Choroid plexus epithelial cell (primary cell): Measurements from ENCODE around the gene IL23R.
A peak's percentile ranks its signal among the peaks of the same experiment; 100 is the strongest.

ENCODE experiments used
- DNase-seq: peaks from one replicate; pipeline ENCODE4 v3.0.0-alpha.2; 2010; ENCODE audit warnings: low read depth
- H3K4me3 ChIP-seq: 2 replicates; pipeline ENCODE4 v1.5.1; 2011; ENCODE audit warnings: low read depth, mild to moderate bottlenecking, control low read depth, low read length, moderate library complexity
- CTCF ChIP-seq: conservative IDR thresholded peaks from 2 replicates; pipeline ENCODE4 v1.5.1; 2011; ENCODE audit warnings: low read depth, mild to moderate bottlenecking, control low read depth, inconsistent platforms, low read length, moderate library complexity

Gene IL23R

DNA sequence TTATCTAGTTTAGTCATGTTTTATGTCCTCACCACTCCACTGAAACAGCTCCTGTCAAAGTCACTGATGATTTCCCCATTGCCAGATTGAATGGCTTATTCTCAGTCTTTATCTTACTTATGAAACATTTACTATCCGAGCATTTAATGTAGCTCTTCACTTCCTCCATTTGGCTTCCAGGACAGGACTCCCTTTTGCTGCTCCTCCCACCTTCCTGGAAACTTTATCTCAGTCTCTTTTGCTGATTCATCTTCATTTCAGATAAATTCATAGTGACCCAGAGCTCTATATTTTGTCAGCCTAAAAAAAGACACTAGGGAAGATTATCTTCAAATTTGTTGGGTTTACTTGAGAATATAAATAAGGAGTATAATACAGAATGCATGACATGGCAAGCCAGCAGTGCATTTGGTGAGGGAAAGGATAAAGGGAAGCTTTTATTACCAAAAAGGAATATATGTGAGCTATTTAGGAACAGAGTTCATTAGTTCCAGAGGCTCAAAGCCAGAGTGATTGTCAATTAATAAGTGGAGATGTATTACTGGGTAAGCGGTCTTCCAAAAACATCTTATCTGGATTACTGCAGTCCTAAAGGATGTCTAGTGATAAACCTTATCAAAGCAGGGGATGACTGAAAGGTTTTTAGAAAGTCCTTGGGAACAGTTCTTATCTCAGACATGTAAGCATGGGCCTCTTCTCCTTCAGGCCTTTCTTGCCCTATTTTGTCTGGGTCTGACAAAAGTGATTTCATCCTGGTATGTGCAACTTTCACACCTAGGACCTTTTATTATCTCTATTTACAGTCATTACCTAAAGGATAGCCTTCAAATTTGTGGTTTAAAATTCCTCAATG, 25.6 kb downstream of the IL23R start:
- H3K4me3 ChIP-seq: no peak overlapping the region
- TF ChIP-seq CTCF: no peak
- DNase-seq: peak; percentile 22

GRCh38 chr1:67192902-67193301, 26.6 kb downstream of the IL23R start:
- no peak for DNase-seq

DNA sequence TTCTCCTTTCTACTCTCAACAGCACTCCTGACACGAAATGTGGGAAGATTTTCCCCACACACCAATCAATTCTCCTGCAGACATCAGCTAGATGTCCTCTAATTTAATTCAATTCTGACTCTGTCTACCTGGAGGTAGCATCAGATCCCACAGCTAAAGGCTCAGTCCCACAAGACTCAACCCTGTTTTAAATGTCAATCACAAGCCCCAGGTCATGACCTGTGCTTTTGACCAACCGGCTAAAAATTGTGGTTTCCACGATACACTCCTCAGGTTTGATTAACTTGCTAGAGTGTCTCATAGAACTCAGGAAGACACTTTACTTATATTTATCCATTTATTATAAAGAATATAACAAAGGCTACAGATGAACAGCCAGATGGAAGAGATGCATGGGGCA, 27.4 kb downstream of the IL23R start:
- TF ChIP-seq CTCF: no peak
- no peak for DNase-seq
- no peak overlapping the region for H3K4me3 ChIP-seq

More at GRCh38 chr1:67192902-67193301, 26.6 kb downstream of the IL23R start:
- H3K4me3 ChIP-seq: no peak overlapping the region
- no peak for TF ChIP-seq CTCF

- TF ChIP-seq CTCF: no peak
- no peak for DNase-seq
- no peak overlapping the region for H3K4me3 ChIP-seq
Measured at GRCh38 chr1:67194209-67194863, 28.1 kb downstream of the IL23R start.

- TF ChIP-seq CTCF: no peak
- no peak overlapping the region for H3K4me3 ChIP-seq
- DNase-seq: no peak
Measured at GRCh38 chr1:67200755-67201154, 34.5 kb downstream of the IL23R start.

DNA sequence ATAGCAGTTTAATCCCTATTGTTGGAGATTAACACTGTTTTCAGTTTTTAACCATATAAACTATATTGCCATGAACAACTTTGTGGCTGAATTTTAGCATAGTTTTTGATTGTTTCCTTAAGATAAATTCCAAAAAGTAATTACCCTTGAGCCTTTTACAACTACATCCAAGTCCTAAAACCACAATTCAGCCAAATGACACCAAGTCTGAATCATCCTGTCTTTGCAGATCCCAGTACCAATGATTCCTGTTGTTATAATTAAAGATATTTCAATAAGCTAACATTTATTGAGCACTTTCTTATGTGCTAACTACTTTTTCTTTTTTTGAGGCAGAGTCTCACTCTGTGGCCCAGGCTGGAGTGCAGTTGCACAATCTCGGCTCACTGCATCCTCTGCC, 35.6 kb downstream of the IL23R start:
- H3K4me3 ChIP-seq: no peak overlapping the region
- TF ChIP-seq CTCF: no peak
- no peak for DNase-seq
